ENCODE data around the gene CFAP410. TPM values are rescaled to one million over a fixed set of nuclear protein-coding genes. Genes with fewer than 3 reads are reported as not detected.
"Not testable (repeated sequence)": the region's sequence is repeated elsewhere in the genome, so short reads cannot be mapped to it uniquely, and the experiment has no call there.

Gene CFAP410
- total RNA-seq, 1 experiment from 2014 or later = 8.6 TPM

GRCh38 chr21:44305691-44306090, 33.5 kb downstream of the CFAP410 start:
- peaks cover 13% of the 10 kb centered on the region for H3K36me3 Mint-ChIP-seq (ENCODE audit: insufficient read depth, unreplicated experiment)
- no peaks in the 10 kb centered on the region for H3K9me3 Mint-ChIP-seq (ENCODE audit: low read depth, unreplicated experiment)
- no peak for DNase-seq
- H3K4me1 Mint-ChIP-seq (ENCODE audit: low read depth, unreplicated experiment) = peaks cover 18% of the 10 kb centered on the region
- no peak for TF ChIP-seq CTCF (IDR thresholded peaks at IDR 0.05; ENCODE audit: unreplicated experiment)
- H3K27ac Mint-ChIP-seq (ENCODE audit: unreplicated experiment) = no peak overlapping the region
- H3K27me3 Mint-ChIP-seq (ENCODE audit: unreplicated experiment) = no peaks in the 10 kb centered on the region
- BruUV-seq (replicated peaks) = no TSS peak
- H3K4me3 Mint-ChIP-seq (ENCODE audit: low read depth, unreplicated experiment) = no peak overlapping the region
- intact Hi-C loops (cut with micrococcal nuclease; ENCODE audit: unreplicated experiment) = no loop called here
- CTCF ChIA-PET = no interaction called here

- intact Hi-C loops (cut with micrococcal nuclease; ENCODE audit: unreplicated experiment) = no loop called here
Observed at GRCh38 chr21:44304877-44305293, 34.3 kb downstream of the CFAP410 start.

GRCh38 chr21:44304011-44304616, 35.1 kb downstream of the CFAP410 start:
- Mint-ChIP-seq H3K4me1 (ENCODE audit: low read depth, unreplicated experiment) (peaks cover 18% of the 10 kb centered on the region), H3K27ac (ENCODE audit: unreplicated experiment) (no peak overlapping the region), H3K9me3 (ENCODE audit: low read depth, unreplicated experiment) (no peaks in the 10 kb centered on the region), H3K4me3 (ENCODE audit: low read depth, unreplicated experiment) (peak overlapping the region; percentile 19), H3K27me3 (ENCODE audit: unreplicated experiment) (no peaks in the 10 kb centered on the region), H3K36me3 (ENCODE audit: insufficient read depth, unreplicated experiment) (peaks cover 16% of the 10 kb centered on the region)
- intact Hi-C loops (cut with micrococcal nuclease; ENCODE audit: unreplicated experiment) = no loop called here
- CTCF ChIA-PET = no interaction called here
- BruUV-seq (replicated peaks) = no TSS peak
- no peak for DNase-seq
- no peak for TF ChIP-seq CTCF (IDR thresholded peaks at IDR 0.05; ENCODE audit: unreplicated experiment)

More at GRCh38 chr21:44304877-44305293, 34.3 kb downstream of the CFAP410 start:
- Mint-ChIP-seq H3K27me3 (ENCODE audit: unreplicated experiment) (no peaks in the 10 kb centered on the region), H3K4me3 (ENCODE audit: low read depth, unreplicated experiment) (peak overlapping the region; percentile 17), H3K9me3 (ENCODE audit: low read depth, unreplicated experiment) (no peaks in the 10 kb centered on the region), H3K27ac (ENCODE audit: unreplicated experiment) (no peak overlapping the region), H3K4me1 (ENCODE audit: low read depth, unreplicated experiment) (peaks cover 18% of the 10 kb centered on the region), H3K36me3 (ENCODE audit: insufficient read depth, unreplicated experiment) (peaks cover 16% of the 10 kb centered on the region)
- CTCF ChIA-PET = no interaction called here
- no TSS peak for BruUV-seq (replicated peaks)
- DNase-seq = peak; percentile 56
- peak; percentile 56 for TF ChIP-seq CTCF (IDR thresholded peaks at IDR 0.05; ENCODE audit: unreplicated experiment)

GRCh38 chr21:44303490-44303981, 35.7 kb downstream of the CFAP410 start:
- peaks cover 18% of the 10 kb centered on the region for H3K4me1 Mint-ChIP-seq (ENCODE audit: low read depth, unreplicated experiment)
- DNase-seq = peak; percentile 67
- H3K4me3 Mint-ChIP-seq (ENCODE audit: low read depth, unreplicated experiment) = peak overlapping the region; percentile 19
- no peaks in the 10 kb centered on the region for H3K27me3 Mint-ChIP-seq (ENCODE audit: unreplicated experiment)
- CTCF ChIA-PET = interaction anchor here (1.1 kb wide), 1 partner anchor 475 kb away, joined by 3 read pairs; no protein-coding TSS in a partner anchor
- TF ChIP-seq CTCF (IDR thresholded peaks at IDR 0.05; ENCODE audit: unreplicated experiment) = no peak
- H3K36me3 Mint-ChIP-seq (ENCODE audit: insufficient read depth, unreplicated experiment) = peaks cover 16% of the 10 kb centered on the region
- BruUV-seq (replicated peaks) = no TSS peak
- H3K9me3 Mint-ChIP-seq (ENCODE audit: low read depth, unreplicated experiment) = no peaks in the 10 kb centered on the region
- intact Hi-C loops (cut with micrococcal nuclease; ENCODE audit: unreplicated experiment) = no loop called here
- H3K27ac Mint-ChIP-seq (ENCODE audit: unreplicated experiment) = peak overlapping the region; percentile 9

- CTCF ChIA-PET = interaction anchor here (1.1 kb wide), 1 partner anchor 476 kb away, joined by 3 read pairs; no protein-coding TSS in a partner anchor
- H3K27me3 Mint-ChIP-seq (ENCODE audit: unreplicated experiment); H3K9me3 Mint-ChIP-seq (ENCODE audit: low read depth, unreplicated experiment); intact Hi-C loops (cut with micrococcal nuclease; ENCODE audit: unreplicated experiment); BruUV-seq (replicated peaks): not testable (repeated sequence)
- Mint-ChIP-seq H3K36me3 (ENCODE audit: insufficient read depth, unreplicated experiment) (peaks cover 16% of the 10 kb centered on the region), H3K4me3 (ENCODE audit: low read depth, unreplicated experiment) (peak overlapping the region; percentile 19), H3K27ac (ENCODE audit: unreplicated experiment) (peak overlapping the region; percentile 9), H3K4me1 (ENCODE audit: low read depth, unreplicated experiment) (peaks cover 18% of the 10 kb centered on the region)
- DNase-seq = peak; percentile 44
Observed at GRCh38 chr21:44302573-44303401, 36.4 kb downstream of the CFAP410 start.

Measured in Calu3 (cell line).